H9 (cell line): ENCODE measurements around the gene GPC4. TPM values are rescaled to one million over a fixed set of nuclear protein-coding genes. Genes with fewer than 3 reads are reported as not detected.

ENCODE experiments used
- DNase-seq: peaks from one replicate; pipeline ENCODE4 v3.0.0-alpha.2; 2017
- H2AFZ ChIP-seq: one replicate; pipeline ENCODE4 v1.6.1; 2013; ENCODE audit warnings: mild to moderate bottlenecking, low read length, control low read depth, moderate library complexity
- H2AK5ac ChIP-seq: 2 replicates; pipeline ENCODE4 v1.6.1; 2013; ENCODE audit warnings: low read length, control low read depth, mixed read lengths; ENCODE audit not compliant: insufficient read length
- H2BK120ac ChIP-seq: one replicate; pipeline ENCODE4 v1.6.1; 2013; ENCODE audit warnings: low read depth, mild to moderate bottlenecking, low read length, control low read depth, inconsistent platforms; ENCODE audit not compliant: poor library complexity, severe bottlenecking
- H2BK12ac ChIP-seq: 2 replicates; pipeline ENCODE4 v1.6.1; 2013; ENCODE audit warnings: low read length, control low read depth, mixed read lengths, low read depth; ENCODE audit not compliant: insufficient read length
- H2BK15ac ChIP-seq: 2 replicates; pipeline ENCODE4 v1.6.1; 2013; ENCODE audit warnings: low read depth, low read length, control low read depth
- H2BK20ac ChIP-seq: one replicate; pipeline ENCODE4 v1.6.1; 2013; ENCODE audit warnings: low read depth, mild to moderate bottlenecking, low read length, control low read depth, inconsistent platforms; ENCODE audit not compliant: poor library complexity, severe bottlenecking
- H2BK5ac ChIP-seq: 2 replicates; pipeline ENCODE4 v1.6.1; 2013; ENCODE audit warnings: low read length, control low read depth, mixed read lengths; ENCODE audit not compliant: insufficient read length
- H3K14ac ChIP-seq: 2 replicates; pipeline ENCODE4 v1.6.1; 2013; ENCODE audit warnings: low read length, control low read depth; ENCODE audit not compliant: insufficient read depth
- H3K18ac ChIP-seq: 2 replicates; pipeline ENCODE4 v1.6.1; 2013; ENCODE audit warnings: low read depth, mild to moderate bottlenecking, mixed read lengths, low read length, control low read depth; ENCODE audit not compliant: insufficient read length
- H3K23ac ChIP-seq: 2 replicates; pipeline ENCODE4 v1.6.1; 2013; ENCODE audit warnings: low read length, control low read depth, mixed read lengths, low read depth; ENCODE audit not compliant: insufficient read length
- H3K23me2 ChIP-seq: 2 replicates; pipeline ENCODE4 v1.6.1; 2013; ENCODE audit warnings: low read depth, mild to moderate bottlenecking, mixed read lengths, low read length, control low read depth; ENCODE audit not compliant: insufficient read length, poor library complexity, severe bottlenecking
- H3K27ac ChIP-seq: 2 replicates; pipeline ENCODE4 v1.5.1; 2013; ENCODE audit warnings: low read length, control low read depth, mixed read lengths, low read depth; ENCODE audit not compliant: insufficient read length
- H3K27me3 ChIP-seq: 2 replicates; pipeline ENCODE4 v1.6.1; 2013; ENCODE audit warnings: low read length, control low read depth, inconsistent platforms; ENCODE audit not compliant: insufficient read depth
- H3K4ac ChIP-seq: 2 replicates; pipeline ENCODE4 v1.6.1; 2013; ENCODE audit warnings: low read depth, mild to moderate bottlenecking, control low read depth, inconsistent platforms, low read length, moderate library complexity
- H3K4me1 ChIP-seq: 2 replicates; pipeline ENCODE4 v1.6.1; 2013; ENCODE audit warnings: low read length, control low read depth, inconsistent platforms; ENCODE audit not compliant: insufficient read depth
- H3K4me2 ChIP-seq: 2 replicates; pipeline ENCODE4 v1.6.1; 2013; ENCODE audit warnings: low read length, control low read depth, mixed read lengths; ENCODE audit not compliant: insufficient read length, insufficient read depth
- H3K56ac ChIP-seq: 2 replicates; pipeline ENCODE4 v1.6.1; 2013; ENCODE audit warnings: low read depth, mild to moderate bottlenecking, mixed read lengths, low read length, control low read depth; ENCODE audit not compliant: insufficient read length
- H3K79me1 ChIP-seq: 2 replicates; pipeline ENCODE4 v1.6.1; 2013; ENCODE audit warnings: low read depth, mild to moderate bottlenecking, moderate library complexity, low read length, control low read depth, inconsistent platforms; ENCODE audit not compliant: insufficient read depth, poor library complexity, severe bottlenecking
- H3K79me2 ChIP-seq: 2 replicates; pipeline ENCODE4 v1.6.1; 2013; ENCODE audit warnings: low read length, control low read depth, inconsistent platforms; ENCODE audit not compliant: insufficient read depth
- H3K9ac ChIP-seq: 2 replicates; pipeline ENCODE4 v1.6.1; 2013; ENCODE audit warnings: low read length, control low read depth, mixed read lengths; ENCODE audit not compliant: insufficient read length; ENCODE audit errors: extremely low read depth
- H3K9me3 ChIP-seq: one replicate; pipeline ENCODE4 v1.6.1; 2013; ENCODE audit warnings: low read depth, low read length, inconsistent platforms; ENCODE audit not compliant: control insufficient read depth
- H3T11ph ChIP-seq: one replicate; pipeline ENCODE4 v1.6.1; 2013; ENCODE audit warnings: mild to moderate bottlenecking, low read length, control low read depth, inconsistent platforms
- H4K20me1 ChIP-seq: one replicate; pipeline ENCODE4 v1.6.1; 2013; ENCODE audit not compliant: control insufficient read depth, insufficient read length, insufficient read depth
- H4K5ac ChIP-seq: 2 replicates; pipeline ENCODE4 v1.6.1; 2013; ENCODE audit warnings: low read depth, mild to moderate bottlenecking, mixed read lengths, low read length, control low read depth; ENCODE audit not compliant: insufficient read length
- H4K8ac ChIP-seq: replicated peaks from 2 replicates; pipeline ENCODE4 v1.6.1; 2013; ENCODE audit warnings: low read length, control low read depth, mixed read lengths, low read depth; ENCODE audit not compliant: insufficient read length
- H4K91ac ChIP-seq: 2 replicates; pipeline ENCODE4 v1.6.1; 2013; ENCODE audit warnings: low read depth, mild to moderate bottlenecking, moderate library complexity, mixed read lengths, low read length, control low read depth; ENCODE audit not compliant: insufficient read length
- H3K27ac Mint-ChIP-seq, 3 experiments: 2 replicates in 2 of 3; 3 replicates in 1 of 3; pipeline ENCODE4 v1.8.0; 2020 to 2021; ENCODE audit warnings: mixed read lengths in 3 of 3, mild to moderate bottlenecking in 1 of 3, moderate library complexity in 1 of 3
- H3K27me3 Mint-ChIP-seq: 2 replicates; pipeline ENCODE4 v1.8.0; 2021; ENCODE audit warnings: low read depth, mild to moderate bottlenecking, moderate library complexity, mixed read lengths
- H3K36me3 Mint-ChIP-seq, 3 experiments: 2 replicates in 2 of 3; 3 replicates in 1 of 3; pipeline ENCODE4 v1.8.0; 2020 to 2021; ENCODE audit warnings: low read depth in 3 of 3, mixed read lengths in 3 of 3; ENCODE audit not compliant: insufficient read depth in 1 of 3
- H3K4me1 Mint-ChIP-seq, 2 experiments: 2 replicates each; pipeline ENCODE4 v1.8.0; 2020; ENCODE audit warnings: mixed read lengths in 2 of 2
- H3K4me3 Mint-ChIP-seq, 2 experiments: 2 replicates in 1 of 2; 3 replicates in 1 of 2; pipeline ENCODE4 v1.8.0; 2020 to 2021; ENCODE audit warnings: mild to moderate bottlenecking in 2 of 2, mixed read lengths in 2 of 2, moderate library complexity in 1 of 2
- H3K9me3 Mint-ChIP-seq, 2 experiments: 2 replicates in 1 of 2; 3 replicates in 1 of 2; pipeline ENCODE4 v1.8.0; 2020; ENCODE audit warnings: mild to moderate bottlenecking in 2 of 2, mixed read lengths in 2 of 2, moderate library complexity in 1 of 2
- WGBS: extraction: QIAGEN DNeasy Blood & Tissue Kit; methylation state at CpG from one replicate; pipeline ENCODE4 v1.1.7; 2013; ENCODE audit warnings: missing lambda C conversion rate, low lambda C conversion rate, mixed read lengths; ENCODE audit not compliant: insufficient read length; ENCODE audit errors: extremely low coverage; 5-methylcytosine and 5-hydroxymethylcytosine counted together
- total RNA-seq: library from RNA; stranded (reverse); gene quantifications from 2 replicates; pipeline ENCODE4 v1.2.1, GENCODE V29; 2021
- TF ChIP-seq, protein P1 (sequence below): fragments of 200-600 bp; sonication (generic); conservative IDR thresholded peaks from 3 replicates; pipeline ENCODE4 v1.8.0; 2021; ENCODE audit warnings: antibody characterized with exemption, mild to moderate bottlenecking

GPC4 gene
- total RNA-seq, 1 experiment from 2014 or later, result 416 TPM

DNA sequence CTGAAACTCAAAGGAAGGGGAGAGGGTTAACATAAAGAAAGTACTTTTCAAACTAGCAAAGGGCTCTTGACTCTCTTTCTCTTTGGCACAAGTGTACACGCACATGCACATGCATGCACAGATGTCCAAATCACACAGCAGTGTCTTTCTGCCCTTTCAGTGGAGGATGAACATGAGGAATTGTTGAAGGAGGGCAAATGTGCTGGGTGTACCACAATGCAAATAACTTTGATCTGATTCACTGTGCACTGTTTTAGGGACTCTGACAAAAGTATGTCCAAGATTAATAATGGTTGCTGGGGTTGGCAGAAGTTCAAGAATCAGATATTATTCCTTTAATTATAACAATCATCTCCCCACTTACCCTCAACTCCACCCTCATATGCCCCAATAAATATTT is 93.8 kb downstream of the GPC4 start:
- Histone ChIP-seq H4K91ac (no peak overlapping the region), H3K4me2 (no peak overlapping the region), H3K18ac (no peak overlapping the region), H2BK120ac (no peak overlapping the region), H3K27me3 (no peaks in the 10 kb centered on the region), H3K79me1 (peaks cover 2% of the 10 kb centered on the region), H4K8ac (no peak overlapping the region), H3K79me2 (peaks cover 7% of the 10 kb centered on the region; the same call in 1 of the 2 replicates), H3T11ph (no peak overlapping the region), H3K9me3 (no peaks in the 10 kb centered on the region), H2AFZ (no peak overlapping the region), H3K9ac (no peak overlapping the region), H3K4ac (no peak overlapping the region), H2AK5ac (no peak overlapping the region), H3K4me1 (no peaks in the 10 kb centered on the region), H3K27ac (no peak overlapping the region), H2BK15ac (no peak overlapping the region), H2BK5ac (no peak overlapping the region), H4K20me1 (no peaks in the 10 kb centered on the region), H3K14ac (no peak overlapping the region), H3K23ac (no peak overlapping the region), H3K23me2 (no peaks in the 10 kb centered on the region), H4K5ac (no peak overlapping the region), H2BK20ac (no peak overlapping the region), H2BK12ac (no peak overlapping the region), H3K56ac (no peak overlapping the region)
- no peaks in the 10 kb centered on the region for H3K27me3 Mint-ChIP-seq
- no CpG with 5 or more reads among the region's 1 CpG for WGBS
- H3K4me3 Mint-ChIP-seq, result no peak overlapping the region
- H3K4me1 Mint-ChIP-seq, result peaks cover 31 to 32% of the 10 kb centered on the region in 2 experiments
- H3K36me3 Mint-ChIP-seq, result peaks cover 47 to 74% (median 66%) of the 10 kb centered on the region in 3 experiments; a peak in 6 of 7 replicates
- peak overlapping the region; percentile 10 to 62 (median 15); a peak in 5 of 7 replicates for H3K27ac Mint-ChIP-seq
- no peak for DNase-seq
- TF ChIP-seq, protein P1, sequence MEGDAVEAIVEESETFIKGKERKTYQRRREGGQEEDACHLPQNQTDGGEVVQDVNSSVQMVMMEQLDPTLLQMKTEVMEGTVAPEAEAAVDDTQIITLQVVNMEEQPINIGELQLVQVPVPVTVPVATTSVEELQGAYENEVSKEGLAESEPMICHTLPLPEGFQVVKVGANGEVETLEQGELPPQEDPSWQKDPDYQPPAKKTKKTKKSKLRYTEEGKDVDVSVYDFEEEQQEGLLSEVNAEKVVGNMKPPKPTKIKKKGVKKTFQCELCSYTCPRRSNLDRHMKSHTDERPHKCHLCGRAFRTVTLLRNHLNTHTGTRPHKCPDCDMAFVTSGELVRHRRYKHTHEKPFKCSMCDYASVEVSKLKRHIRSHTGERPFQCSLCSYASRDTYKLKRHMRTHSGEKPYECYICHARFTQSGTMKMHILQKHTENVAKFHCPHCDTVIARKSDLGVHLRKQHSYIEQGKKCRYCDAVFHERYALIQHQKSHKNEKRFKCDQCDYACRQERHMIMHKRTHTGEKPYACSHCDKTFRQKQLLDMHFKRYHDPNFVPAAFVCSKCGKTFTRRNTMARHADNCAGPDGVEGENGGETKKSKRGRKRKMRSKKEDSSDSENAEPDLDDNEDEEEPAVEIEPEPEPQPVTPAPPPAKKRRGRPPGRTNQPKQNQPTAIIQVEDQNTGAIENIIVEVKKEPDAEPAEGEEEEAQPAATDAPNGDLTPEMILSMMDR, result no peak
- no peaks in the 10 kb centered on the region for H3K9me3 Mint-ChIP-seq
